HUES6 (cell line): Measurements from ENCODE around the gene SH2B3.
"Not testable (repeated sequence)": the region's sequence is repeated elsewhere in the genome, so short reads cannot be mapped to it uniquely, and the experiment has no call there.

Experiments used
- H3K27ac ChIP-seq: 2 replicates; pipeline ENCODE4 v1.7.0; 2013; ENCODE audit warnings: low read depth, mild to moderate bottlenecking, low read length, inconsistent platforms
- H3K27me3 ChIP-seq: 2 replicates; pipeline ENCODE4 v1.6.1; 2013; ENCODE audit warnings: low read length; ENCODE audit not compliant: control insufficient read depth, insufficient read depth
- H3K36me3 ChIP-seq: 2 replicates; pipeline ENCODE4 v1.6.1; 2013; ENCODE audit warnings: low read length; ENCODE audit not compliant: control insufficient read depth, insufficient read depth
- H3K4me1 ChIP-seq: 2 replicates; pipeline ENCODE4 v1.6.1; 2013; ENCODE audit warnings: low read length; ENCODE audit not compliant: control insufficient read depth, insufficient read depth
- H3K4me3 ChIP-seq: 2 replicates; pipeline ENCODE4 v1.5.1; 2013; ENCODE audit warnings: low read depth, low read length
- H3K9ac ChIP-seq: one replicate; pipeline ENCODE4 v1.6.1; 2013; ENCODE audit warnings: mild to moderate bottlenecking, low read length
- H3K9me3 ChIP-seq: 2 replicates; pipeline ENCODE4 v1.6.1; 2013; ENCODE audit warnings: low read depth, low read length; ENCODE audit not compliant: control insufficient read depth, insufficient read depth

Gene SH2B3

DNA sequence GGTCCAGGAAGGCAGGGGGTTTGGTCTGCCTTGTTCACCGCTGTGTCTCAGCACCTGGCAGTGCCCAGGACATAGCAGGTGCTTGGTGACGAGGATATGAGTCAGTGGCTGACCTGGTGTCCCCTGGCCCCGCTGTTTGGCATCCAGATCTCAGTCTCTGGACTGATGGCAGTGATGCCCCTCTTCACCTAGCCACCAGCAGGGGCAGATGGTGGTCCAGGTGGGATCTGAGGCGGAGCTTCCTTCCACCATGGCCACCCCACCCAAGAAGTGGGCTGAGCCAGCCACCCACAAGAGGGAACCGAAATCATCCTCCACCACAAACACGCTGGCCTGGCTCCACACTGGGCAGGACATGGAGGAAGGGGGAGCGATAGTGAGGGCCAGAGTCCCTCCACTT is 16.1 kb upstream of the SH2B3 start:
- Histone ChIP-seq H3K9me3 (no peaks in the 10 kb centered on the region), H3K4me3 (no peak overlapping the region), H3K9ac (no peak overlapping the region), H3K36me3 (no peaks in the 10 kb centered on the region), H3K4me1 (no peaks in the 10 kb centered on the region), H3K27me3 (no peaks in the 10 kb centered on the region), H3K27ac (no peak overlapping the region)

DNA sequence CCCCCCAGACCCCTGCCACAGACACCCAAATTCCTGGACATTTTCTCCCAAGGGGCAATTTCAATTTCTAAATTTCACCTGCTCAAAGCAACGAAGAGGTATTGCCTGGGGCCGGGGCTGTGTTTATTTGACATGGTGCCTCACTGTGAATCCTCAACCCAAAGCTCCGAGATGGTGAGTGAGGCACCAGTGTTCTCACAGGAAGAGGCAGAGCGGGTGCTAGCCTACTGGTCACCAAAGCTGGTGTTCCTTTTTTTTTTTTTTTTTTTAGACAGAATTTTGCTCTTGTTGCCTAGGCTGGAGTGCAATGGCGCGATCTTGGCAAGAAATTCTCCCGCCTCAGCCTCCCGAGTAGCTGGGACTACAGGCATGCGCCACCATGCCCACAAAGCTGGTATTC is 14.8 kb upstream of the SH2B3 start:
- H3K9me3 ChIP-seq = no peaks in the 10 kb centered on the region
- H3K27ac ChIP-seq = no peak overlapping the region
- no peak overlapping the region for H3K9ac ChIP-seq
- H3K4me3 ChIP-seq = no peak overlapping the region
- H3K36me3 ChIP-seq = no peaks in the 10 kb centered on the region
- H3K4me1 ChIP-seq = no peaks in the 10 kb centered on the region
- no peaks in the 10 kb centered on the region for H3K27me3 ChIP-seq

DNA sequence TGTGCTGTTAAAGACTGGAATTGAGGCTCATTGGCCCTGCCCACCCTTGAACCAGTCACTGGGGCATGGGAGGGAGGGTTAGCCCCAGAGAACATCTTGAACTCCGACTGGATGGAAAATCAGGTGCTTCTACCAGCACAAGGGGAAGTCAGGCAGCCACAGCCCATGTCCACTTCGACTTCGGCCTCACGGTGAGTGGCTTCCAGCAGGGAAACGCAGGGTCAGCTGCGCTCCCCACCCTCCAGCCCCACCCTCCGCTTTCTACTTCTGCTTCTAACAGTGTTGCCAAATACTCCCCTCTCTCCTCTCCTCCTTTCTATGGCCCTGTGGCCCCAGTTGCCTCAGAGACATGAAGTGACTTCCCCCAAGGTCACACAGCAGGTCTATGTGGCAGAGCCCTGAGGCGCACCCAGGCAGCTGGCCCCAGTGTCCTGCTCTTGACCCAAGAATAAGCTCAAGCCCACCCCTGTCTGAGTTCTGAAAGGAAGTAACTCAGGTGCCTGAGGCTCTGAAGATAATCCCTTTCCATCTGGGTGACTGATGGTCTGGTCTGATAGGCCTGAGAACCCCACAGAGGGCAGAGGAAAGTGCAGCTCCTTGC is 11.9 kb upstream of the SH2B3 start:
- no peak overlapping the region for H3K4me3 ChIP-seq
- H3K36me3 ChIP-seq = no peaks in the 10 kb centered on the region
- H3K9ac ChIP-seq = no peak overlapping the region
- H3K4me1 ChIP-seq = no peaks in the 10 kb centered on the region
- H3K27ac ChIP-seq = no peak overlapping the region
- H3K9me3 ChIP-seq = no peaks in the 10 kb centered on the region
- no peaks in the 10 kb centered on the region for H3K27me3 ChIP-seq

DNA sequence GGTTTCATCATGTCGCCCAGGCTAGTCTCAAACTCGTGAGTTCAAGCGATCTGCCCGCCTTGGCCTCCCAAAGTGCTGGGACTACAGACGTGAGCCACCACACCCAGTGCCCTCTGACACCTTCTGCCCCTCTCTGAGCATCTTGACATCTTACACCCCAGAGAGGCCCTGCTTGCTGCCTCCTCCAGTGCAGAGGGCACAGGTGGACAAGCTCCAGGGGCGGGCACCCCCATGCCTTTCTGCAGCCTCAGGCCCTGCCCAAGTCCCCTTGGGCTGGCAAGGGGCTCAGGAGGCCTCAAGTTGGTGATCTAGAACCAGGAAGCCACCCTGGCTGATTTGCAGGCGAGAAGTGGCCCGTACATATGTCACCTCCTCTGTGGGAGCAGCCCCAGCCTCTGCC is 11.2 kb upstream of the SH2B3 start:
- no peaks in the 10 kb centered on the region for H3K36me3 ChIP-seq
- no peaks in the 10 kb centered on the region for H3K4me1 ChIP-seq
- H3K27ac ChIP-seq = no peak overlapping the region
- no peak overlapping the region for H3K9ac ChIP-seq
- H3K9me3 ChIP-seq = no peaks in the 10 kb centered on the region
- H3K27me3 ChIP-seq = no peaks in the 10 kb centered on the region
- no peak overlapping the region for H3K4me3 ChIP-seq

DNA sequence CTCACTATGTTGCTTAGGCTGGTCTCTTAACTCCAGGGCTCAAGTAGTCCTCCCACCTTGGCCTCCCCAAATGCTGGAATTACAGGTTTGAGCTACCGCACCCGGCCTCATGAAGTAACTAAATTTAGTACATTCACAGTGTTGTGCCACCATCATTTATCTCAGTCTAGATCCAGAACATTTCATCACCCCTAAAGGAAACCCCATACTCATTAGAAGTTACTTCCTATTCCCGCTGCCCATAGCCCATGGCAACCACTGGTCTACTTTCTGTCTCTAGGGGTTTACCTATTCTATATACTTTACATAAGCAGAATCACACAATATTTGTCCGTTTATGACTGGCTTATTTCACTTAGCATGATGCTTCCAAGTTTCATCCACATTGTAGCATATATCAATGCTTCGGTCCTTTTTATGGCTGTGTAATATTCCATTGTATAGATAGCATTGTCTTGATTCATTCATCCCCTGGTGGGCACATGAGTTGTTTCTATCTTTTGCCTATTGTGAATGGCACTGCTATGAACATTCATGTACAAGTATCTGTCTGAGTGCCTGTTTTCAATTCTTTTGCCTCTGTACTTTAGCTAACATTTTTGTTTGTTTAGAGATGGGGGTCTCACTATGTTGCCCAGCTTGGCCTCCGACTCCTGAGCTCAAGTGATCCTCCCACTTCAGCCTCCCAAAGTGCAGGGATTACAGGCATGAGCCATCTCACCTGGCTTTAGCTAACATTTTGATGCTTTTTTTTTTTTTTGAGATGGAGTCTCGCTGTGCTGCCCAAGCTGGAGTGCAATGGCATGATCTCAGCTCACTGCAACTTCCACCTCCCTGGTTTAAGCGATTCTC is 10.2 kb upstream of the SH2B3 start:
- no peaks in the 10 kb centered on the region for H3K27me3 ChIP-seq
- no peak overlapping the region for H3K27ac ChIP-seq
- H3K4me3 ChIP-seq = no peak overlapping the region
- H3K4me1 ChIP-seq = no peaks in the 10 kb centered on the region
- H3K36me3 ChIP-seq = no peaks in the 10 kb centered on the region
- no peaks in the 10 kb centered on the region for H3K9me3 ChIP-seq
- no peak overlapping the region for H3K9ac ChIP-seq

DNA sequence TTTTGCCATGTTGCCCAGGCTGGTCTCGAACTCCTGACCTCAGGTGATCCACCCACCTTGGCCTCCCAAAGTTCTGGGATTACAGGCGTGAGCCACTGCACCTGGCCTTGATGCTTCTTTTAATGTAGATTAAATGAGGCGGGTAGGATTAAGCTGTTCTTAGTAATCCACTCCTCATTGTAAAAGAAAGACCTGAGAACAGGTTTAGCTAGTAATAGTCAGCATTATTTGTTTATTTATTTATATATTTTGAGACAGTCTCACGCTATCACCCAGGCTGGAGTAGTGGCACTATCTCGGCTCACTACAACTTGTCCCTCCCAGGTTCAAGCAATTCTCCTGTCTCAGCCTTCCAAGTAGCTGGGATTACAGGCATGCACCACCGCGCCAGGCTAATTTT is 9.5 kb upstream of the SH2B3 start:
- H3K4me3 ChIP-seq, H3K4me1 ChIP-seq, H3K27me3 ChIP-seq, H3K36me3 ChIP-seq, H3K9ac ChIP-seq, H3K27ac ChIP-seq, H3K9me3 ChIP-seq: not testable (repeated sequence)

DNA sequence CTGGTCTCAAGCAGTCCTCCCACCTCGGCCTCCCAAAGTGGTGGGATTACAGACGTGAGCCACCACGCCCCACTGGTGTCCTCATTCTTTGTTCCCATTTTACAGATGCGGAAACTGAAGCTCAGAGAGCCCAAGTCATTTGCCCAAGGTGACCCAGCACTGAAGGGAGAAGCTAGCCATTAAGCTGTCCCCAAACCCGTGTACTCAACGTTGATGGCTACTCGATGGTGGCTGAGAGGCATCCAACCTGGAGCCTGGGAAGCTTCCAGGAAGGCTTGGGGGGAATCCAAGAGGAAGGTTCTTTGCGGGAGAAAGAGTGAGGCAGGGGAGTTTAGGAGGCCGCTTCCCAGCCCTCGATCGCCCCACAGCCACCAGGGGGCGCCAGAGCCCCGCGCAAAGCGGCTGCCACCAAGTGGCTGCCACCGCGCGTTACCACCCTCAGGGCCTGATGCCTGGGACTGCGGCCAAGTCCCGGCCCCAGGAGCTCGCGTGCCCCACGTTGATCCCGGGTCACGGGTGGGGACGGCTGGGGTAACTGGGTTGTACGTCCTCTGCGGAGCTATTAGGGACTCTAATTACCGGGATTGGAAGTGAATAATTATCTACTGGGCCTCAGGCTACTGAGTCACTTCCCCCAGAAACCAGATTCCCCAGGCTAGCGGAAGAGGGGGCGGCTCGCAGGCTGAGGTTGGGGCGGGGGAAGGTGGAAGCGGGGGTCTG is 8.8 kb upstream of the SH2B3 start:
- Histone ChIP-seq H3K9me3 (no peaks in the 10 kb centered on the region), H3K27me3 (no peaks in the 10 kb centered on the region), H3K4me1 (no peaks in the 10 kb centered on the region), H3K36me3 (no peaks in the 10 kb centered on the region), H3K9ac (no peak overlapping the region), H3K27ac (no peak overlapping the region), H3K4me3 (no peak overlapping the region)

DNA sequence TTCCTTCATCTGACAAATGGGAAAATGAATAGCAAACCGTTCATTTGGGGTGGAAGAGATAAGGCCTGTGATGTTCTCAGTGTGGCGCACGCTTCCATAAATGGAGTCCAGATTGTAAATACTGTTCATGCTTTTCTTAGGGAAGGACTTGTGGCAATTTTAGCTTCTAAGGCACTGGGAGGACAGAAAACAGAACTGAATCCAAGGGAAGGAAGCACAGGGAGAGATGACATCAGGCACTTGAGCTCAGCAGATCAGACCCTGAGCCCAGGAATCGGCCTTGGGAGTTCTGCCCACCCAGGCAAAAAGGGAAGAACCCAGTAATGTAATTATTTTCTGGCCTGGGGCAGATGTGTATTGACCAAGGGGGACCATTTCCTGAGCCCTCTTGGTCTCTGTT is 7.2 kb upstream of the SH2B3 start:
- no peaks in the 10 kb centered on the region for H3K36me3 ChIP-seq
- H3K27me3 ChIP-seq = no peaks in the 10 kb centered on the region
- no peak overlapping the region for H3K4me3 ChIP-seq
- H3K9ac ChIP-seq = no peak overlapping the region
- no peak overlapping the region for H3K27ac ChIP-seq
- peaks cover 6% of the 10 kb centered on the region for H3K4me1 ChIP-seq
- no peaks in the 10 kb centered on the region for H3K9me3 ChIP-seq

DNA sequence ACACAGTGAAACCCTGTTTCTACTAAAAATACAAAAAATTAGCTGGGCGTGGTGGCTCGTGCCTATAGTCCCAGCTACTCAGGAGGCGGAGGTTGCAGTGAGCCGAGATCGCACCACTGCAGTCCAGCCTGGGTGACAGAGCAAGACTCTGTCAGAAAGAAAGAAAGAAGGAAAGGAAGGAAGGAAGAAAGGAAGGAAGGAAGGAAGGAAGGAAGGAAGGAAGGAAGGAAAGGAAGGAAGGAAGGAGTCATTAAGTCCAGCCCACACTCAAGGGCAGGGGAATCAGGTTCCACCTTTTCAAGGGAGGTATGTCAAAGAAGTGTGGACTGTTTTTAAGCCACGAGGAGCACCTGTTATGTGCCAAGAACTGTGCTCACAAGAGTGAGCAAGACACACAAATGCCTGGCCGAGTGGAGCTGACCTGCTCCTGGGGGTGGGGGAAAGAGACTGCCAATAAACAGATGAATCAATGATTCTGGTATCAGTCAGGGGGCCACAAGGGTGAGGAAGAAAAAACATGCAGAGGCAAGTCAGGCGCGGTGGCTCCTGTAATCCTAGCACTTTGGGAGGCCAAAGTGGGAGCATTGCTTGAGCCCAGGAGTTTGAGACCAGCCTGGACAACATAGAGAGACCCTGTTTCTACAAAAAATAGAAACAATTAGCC is 5.8 kb upstream of the SH2B3 start:
- not testable (repeated sequence) for H3K4me3 ChIP-seq, H3K36me3 ChIP-seq, H3K27ac ChIP-seq, H3K27me3 ChIP-seq, H3K9ac ChIP-seq, H3K9me3 ChIP-seq
- H3K4me1 ChIP-seq = peaks cover 19% of the 10 kb centered on the region

DNA sequence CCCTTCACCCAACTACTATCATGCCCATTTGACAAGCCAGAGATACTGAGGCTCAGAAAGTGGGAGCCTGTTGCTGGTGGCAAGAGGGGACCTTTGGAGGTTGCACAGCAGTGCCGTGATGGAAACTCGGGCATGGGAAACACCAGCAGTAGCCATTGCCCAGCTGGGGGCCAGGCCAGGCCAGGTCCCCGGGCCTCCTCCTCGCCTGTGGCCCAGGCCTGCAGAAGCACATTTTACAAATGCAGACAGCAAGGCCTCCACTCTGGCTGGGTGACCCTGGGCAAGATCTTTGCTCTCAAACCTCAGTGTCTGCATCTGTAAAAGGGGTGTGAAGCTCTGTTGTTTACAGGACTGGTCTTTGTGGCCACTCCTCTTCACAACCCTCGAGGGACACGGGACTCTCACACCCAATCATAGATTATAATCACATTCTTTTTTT is 4.5 kb upstream of the SH2B3 start:
- no peaks in the 10 kb centered on the region for H3K36me3 ChIP-seq
- H3K27me3 ChIP-seq = no peaks in the 10 kb centered on the region
- H3K9me3 ChIP-seq = no peaks in the 10 kb centered on the region
- no peak overlapping the region for H3K4me3 ChIP-seq
- peaks cover 19% of the 10 kb centered on the region for H3K4me1 ChIP-seq
- H3K27ac ChIP-seq = no peak overlapping the region
- H3K9ac ChIP-seq = no peak overlapping the region

DNA sequence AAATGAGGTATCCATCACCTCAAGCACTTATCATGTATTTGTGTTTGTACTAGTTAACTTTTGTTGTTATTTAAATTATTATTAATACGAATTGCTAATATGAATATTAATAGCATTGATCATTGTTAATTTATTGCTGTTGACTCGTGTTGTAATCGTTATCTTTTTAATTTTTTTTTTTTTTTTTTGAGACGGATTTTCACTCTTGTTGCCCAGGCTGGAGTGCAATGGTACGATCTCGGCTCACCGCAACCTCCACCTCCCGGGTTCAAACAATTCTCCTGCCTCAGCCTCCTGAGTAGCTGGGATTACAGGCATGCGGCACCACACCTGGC is 3.3 kb upstream of the SH2B3 start:
- H3K27ac ChIP-seq, H3K36me3 ChIP-seq, H3K9me3 ChIP-seq, H3K4me3 ChIP-seq, H3K9ac ChIP-seq, H3K27me3 ChIP-seq: not testable (repeated sequence)
- peaks cover 24% of the 10 kb centered on the region for H3K4me1 ChIP-seq
